ENCODE results near the gene AQP7. TPM values are rescaled to one million over a fixed set of nuclear protein-coding genes. Genes with fewer than 3 reads are reported as not detected.
"Not testable (repeated sequence)": the region's sequence is repeated elsewhere in the genome, so short reads cannot be mapped to it uniquely, and the experiment has no call there.

The AQP7 gene
- total RNA-seq, 1 experiment from 2014 or later, result not detected

GRCh38 chr9:33393581-33393980 lies 8.8 kb downstream of the AQP7 start:
- ChIA-PET CTCF (interaction anchor here (1.4 to 2.3 kb wide), 2 partner anchors 11 to 17 kb away, joined by 3 to 19 read pairs; no protein-coding TSS in a partner anchor), POLR2A (interaction anchor here (3.2 kb wide), 1 partner anchor 80 kb away, joined by 18 read pairs; the partner anchor contains the start of gene NOL6)
- TF ChIP-seq, protein P1, sequence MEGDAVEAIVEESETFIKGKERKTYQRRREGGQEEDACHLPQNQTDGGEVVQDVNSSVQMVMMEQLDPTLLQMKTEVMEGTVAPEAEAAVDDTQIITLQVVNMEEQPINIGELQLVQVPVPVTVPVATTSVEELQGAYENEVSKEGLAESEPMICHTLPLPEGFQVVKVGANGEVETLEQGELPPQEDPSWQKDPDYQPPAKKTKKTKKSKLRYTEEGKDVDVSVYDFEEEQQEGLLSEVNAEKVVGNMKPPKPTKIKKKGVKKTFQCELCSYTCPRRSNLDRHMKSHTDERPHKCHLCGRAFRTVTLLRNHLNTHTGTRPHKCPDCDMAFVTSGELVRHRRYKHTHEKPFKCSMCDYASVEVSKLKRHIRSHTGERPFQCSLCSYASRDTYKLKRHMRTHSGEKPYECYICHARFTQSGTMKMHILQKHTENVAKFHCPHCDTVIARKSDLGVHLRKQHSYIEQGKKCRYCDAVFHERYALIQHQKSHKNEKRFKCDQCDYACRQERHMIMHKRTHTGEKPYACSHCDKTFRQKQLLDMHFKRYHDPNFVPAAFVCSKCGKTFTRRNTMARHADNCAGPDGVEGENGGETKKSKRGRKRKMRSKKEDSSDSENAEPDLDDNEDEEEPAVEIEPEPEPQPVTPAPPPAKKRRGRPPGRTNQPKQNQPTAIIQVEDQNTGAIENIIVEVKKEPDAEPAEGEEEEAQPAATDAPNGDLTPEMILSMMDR (IDR thresholded peaks at IDR 0.05; ENCODE audit: unreplicated experiment), result no peak
- Mint-ChIP-seq H3K4me1 (ENCODE audit: insufficient read depth, unreplicated experiment) (peaks cover 27% of the 10 kb centered on the region), H3K27me3 (ENCODE audit: insufficient read depth, unreplicated experiment) (peaks cover 19% of the 10 kb centered on the region), H3K36me3 (ENCODE audit: insufficient read depth, unreplicated experiment) (no peaks in the 10 kb centered on the region), H3K27ac (ENCODE audit: low read depth, unreplicated experiment) (peak overlapping the region; percentile 6), H3K9me3 (ENCODE audit: unreplicated experiment) (no peaks in the 10 kb centered on the region), H3K4me3 (ENCODE audit: unreplicated experiment) (no peak overlapping the region)
- no TSS peak for BruUV-seq (replicated peaks)
- DNase-seq (ENCODE audit: unreplicated experiment), result no peak
- intact Hi-C loops (cut with micrococcal nuclease), result no loop called here

DNA sequence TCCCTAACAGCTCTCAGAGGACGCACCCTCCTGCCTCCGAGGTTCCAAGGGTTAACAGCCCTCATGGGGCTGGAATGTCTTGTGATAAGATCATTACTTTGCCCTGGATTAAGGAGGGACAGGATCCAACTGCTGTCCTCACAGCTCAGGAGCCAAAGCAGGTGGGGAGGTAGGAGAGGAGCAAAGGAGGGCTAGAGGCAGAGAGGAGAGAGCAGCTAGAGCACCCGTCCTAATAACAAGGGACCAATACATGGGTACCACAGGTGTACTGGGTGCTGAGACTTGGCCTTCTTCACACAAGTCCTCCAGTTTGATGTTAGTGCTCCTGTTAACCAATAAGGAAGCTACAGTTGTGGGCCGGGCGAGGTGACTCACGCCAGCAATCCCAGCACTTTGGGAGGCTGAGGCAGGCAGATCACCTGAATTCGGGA lies 9.8 kb downstream of the AQP7 start:
- BruUV-seq (replicated peaks); intact Hi-C loops (cut with micrococcal nuclease); H3K36me3 Mint-ChIP-seq (ENCODE audit: insufficient read depth, unreplicated experiment); H3K27ac Mint-ChIP-seq (ENCODE audit: low read depth, unreplicated experiment); H3K9me3 Mint-ChIP-seq (ENCODE audit: unreplicated experiment); DNase-seq (ENCODE audit: unreplicated experiment); H3K4me3 Mint-ChIP-seq (ENCODE audit: unreplicated experiment): not testable (repeated sequence)
- Mint-ChIP-seq H3K4me1 (ENCODE audit: insufficient read depth, unreplicated experiment) (peaks cover 27% of the 10 kb centered on the region), H3K27me3 (ENCODE audit: insufficient read depth, unreplicated experiment) (peaks cover 19% of the 10 kb centered on the region)
- POLR2A ChIA-PET, result interaction anchor here (3.2 kb wide), 1 partner anchor 81 kb away, joined by 18 read pairs; the partner anchor contains the start of gene NOL6
- CTCF ChIA-PET, result interaction anchor here (0.5 to 2.3 kb wide), 9 partner anchors 12 to 139 kb away, joined by 3 to 19 read pairs (median 3); partner anchors contain the start of gene AQP3

DNA sequence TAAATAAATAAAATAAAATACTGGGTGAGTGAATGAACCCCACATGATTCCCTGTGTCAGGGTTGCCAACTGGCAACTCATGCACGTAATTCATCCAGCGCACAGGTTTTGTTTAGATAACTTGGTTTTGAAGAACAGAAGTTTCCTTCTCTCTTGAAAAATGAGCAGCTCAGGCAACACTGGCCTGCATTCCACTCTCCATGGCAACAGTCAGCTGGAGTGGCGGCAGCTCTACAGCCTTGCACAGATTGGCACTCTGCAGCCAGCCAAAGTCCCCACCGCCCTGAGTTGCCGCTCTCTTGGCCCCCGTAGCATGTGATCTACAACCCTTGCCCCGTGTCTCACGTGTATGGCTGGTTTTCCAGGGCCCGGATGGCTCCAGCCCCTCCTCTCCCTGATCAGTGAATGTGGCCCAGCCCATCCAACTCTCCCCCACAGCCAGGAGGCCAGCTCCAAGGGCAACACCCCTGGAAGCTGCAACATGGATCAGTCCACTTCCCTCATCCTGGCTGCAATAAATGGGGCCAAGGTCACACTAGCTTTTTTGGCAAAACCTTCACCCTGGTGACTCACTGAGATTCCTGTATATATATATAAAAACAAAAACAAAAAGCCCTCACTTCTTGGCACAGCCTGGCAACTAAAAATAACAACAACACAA lies 11.1 kb downstream of the AQP7 start:
- DNase-seq (ENCODE audit: unreplicated experiment), result peak; percentile 96
- H3K36me3 Mint-ChIP-seq (ENCODE audit: insufficient read depth, unreplicated experiment); H3K9me3 Mint-ChIP-seq (ENCODE audit: unreplicated experiment); BruUV-seq (replicated peaks); intact Hi-C loops (cut with micrococcal nuclease): not testable (repeated sequence)
- Mint-ChIP-seq H3K4me3 (ENCODE audit: unreplicated experiment) (peak overlapping the region; percentile 44), H3K4me1 (ENCODE audit: insufficient read depth, unreplicated experiment) (peaks cover 27% of the 10 kb centered on the region), H3K27ac (ENCODE audit: low read depth, unreplicated experiment) (peak overlapping the region; percentile 90), H3K27me3 (ENCODE audit: insufficient read depth, unreplicated experiment) (peaks cover 19% of the 10 kb centered on the region)
- ChIA-PET CTCF (interaction anchor here (1.0 to 1.2 kb wide), 2 partner anchors 12 to 17 kb away, joined by 3 to 5 read pairs; no protein-coding TSS in a partner anchor), POLR2A (interaction anchor here (1.1 to 3.2 kb wide), 4 partner anchors 82 to 160 kb away, joined by 4 to 18 read pairs (median 5); partner anchors contain the start of genes NFX1 and NOL6)

- no peak for DNase-seq (ENCODE audit: unreplicated experiment)
These were observed 14.0 kb downstream of the AQP7 start for GRCh38 chr9:33388110-33388994.

GRCh38 chr9:33386998-33387397 lies 15.4 kb downstream of the AQP7 start:
- H3K36me3 Mint-ChIP-seq (ENCODE audit: insufficient read depth, unreplicated experiment); DNase-seq (ENCODE audit: unreplicated experiment); H3K4me3 Mint-ChIP-seq (ENCODE audit: unreplicated experiment); intact Hi-C loops (cut with micrococcal nuclease); H3K27ac Mint-ChIP-seq (ENCODE audit: low read depth, unreplicated experiment); POLR2A ChIA-PET; H3K27me3 Mint-ChIP-seq (ENCODE audit: insufficient read depth, unreplicated experiment); BruUV-seq (replicated peaks); H3K9me3 Mint-ChIP-seq (ENCODE audit: unreplicated experiment): not testable (repeated sequence)
- CTCF ChIA-PET, result interaction anchor here (0.7 to 2.3 kb wide), 2 partner anchors 12 to 80 kb away, joined by 4 to 7 read pairs; no protein-coding TSS in a partner anchor
- H3K4me1 Mint-ChIP-seq (ENCODE audit: insufficient read depth, unreplicated experiment), result peaks cover 16% of the 10 kb centered on the region

More at GRCh38 chr9:33388110-33388994, 14.0 kb downstream of the AQP7 start:
- H3K4me3 Mint-ChIP-seq (ENCODE audit: unreplicated experiment), result no peak overlapping the region
- ChIA-PET CTCF (interaction anchor here (1.3 to 2.3 kb wide), 2 partner anchors 13 kb away, joined by 7 read pairs; no protein-coding TSS in a partner anchor), POLR2A (no interaction called here)
- peaks cover 1% of the 10 kb centered on the region for H3K27me3 Mint-ChIP-seq (ENCODE audit: insufficient read depth, unreplicated experiment)
- H3K36me3 Mint-ChIP-seq (ENCODE audit: insufficient read depth, unreplicated experiment), result no peaks in the 10 kb centered on the region
- BruUV-seq (replicated peaks), result no TSS peak
- intact Hi-C loops (cut with micrococcal nuclease), result no loop called here
- TF ChIP-seq, protein P1 (IDR thresholded peaks at IDR 0.05; ENCODE audit: unreplicated experiment), result no peak
- H3K4me1 Mint-ChIP-seq (ENCODE audit: insufficient read depth, unreplicated experiment), result peaks cover 17% of the 10 kb centered on the region
- H3K9me3 Mint-ChIP-seq (ENCODE audit: unreplicated experiment), result no peaks in the 10 kb centered on the region
- H3K27ac Mint-ChIP-seq (ENCODE audit: low read depth, unreplicated experiment), result no peak overlapping the region

GRCh38 chr9:33386641-33386996 lies 15.7 kb downstream of the AQP7 start:
- H3K36me3 Mint-ChIP-seq (ENCODE audit: insufficient read depth, unreplicated experiment); H3K4me3 Mint-ChIP-seq (ENCODE audit: unreplicated experiment); intact Hi-C loops (cut with micrococcal nuclease); POLR2A ChIA-PET; H3K27me3 Mint-ChIP-seq (ENCODE audit: insufficient read depth, unreplicated experiment); H3K27ac Mint-ChIP-seq (ENCODE audit: low read depth, unreplicated experiment); DNase-seq (ENCODE audit: unreplicated experiment); BruUV-seq (replicated peaks); H3K9me3 Mint-ChIP-seq (ENCODE audit: unreplicated experiment): not testable (repeated sequence)
- H3K4me1 Mint-ChIP-seq (ENCODE audit: insufficient read depth, unreplicated experiment), result peaks cover 12% of the 10 kb centered on the region
- CTCF ChIA-PET, result interaction anchor here (0.7 to 2.3 kb wide), 2 partner anchors 11 to 80 kb away, joined by 4 to 7 read pairs; no protein-coding TSS in a partner anchor

- H3K4me1 Mint-ChIP-seq (ENCODE audit: insufficient read depth, unreplicated experiment); H3K4me3 Mint-ChIP-seq (ENCODE audit: unreplicated experiment); POLR2A ChIA-PET; H3K27ac Mint-ChIP-seq (ENCODE audit: low read depth, unreplicated experiment); H3K9me3 Mint-ChIP-seq (ENCODE audit: unreplicated experiment); intact Hi-C loops (cut with micrococcal nuclease); DNase-seq (ENCODE audit: unreplicated experiment); BruUV-seq (replicated peaks); H3K36me3 Mint-ChIP-seq (ENCODE audit: insufficient read depth, unreplicated experiment); H3K27me3 Mint-ChIP-seq (ENCODE audit: insufficient read depth, unreplicated experiment): not testable (repeated sequence)
- CTCF ChIA-PET, result interaction anchor here (0.6 to 2.3 kb wide), 2 partner anchors 11 to 82 kb away, joined by 3 to 7 read pairs; no protein-coding TSS in a partner anchor
These were observed 16.3 kb downstream of the AQP7 start for GRCh38 chr9:33385979-33386640.

All from MCF 10A (cell line).